ENCODE data around the gene ZCCHC18.

ZCCHC18 gene

GRCh38 chrX:104084534-104085277 lies 27.6 kb upstream of the ZCCHC18 start:
- DNase-seq (ENCODE audit: low read depth in 1 of 2, low spot score in 1 of 2) = no peak
- H3K27ac ChIP-seq (replicated peaks) = no peak overlapping the region
- no peak overlapping the region for H3K4me3 ChIP-seq (replicated peaks; ENCODE audit: insufficient read depth, low read length)
- H3K27me3 ChIP-seq (ENCODE audit: insufficient read depth, poor library complexity, severe bottlenecking) = no peaks in the 10 kb centered on the region
- TF ChIP-seq REST (IDR thresholded peaks at IDR 0.05; ENCODE audit: insufficient replicate concordance, low read depth) = no peak
- TF ChIP-seq SPI1 (IDR thresholded peaks at IDR 0.05; ENCODE audit: borderline replicate concordance, low read depth) = no peak

- no peak for TF ChIP-seq GABPA (IDR thresholded peaks at IDR 0.05; ENCODE audit: low read depth)
- no peak for TF ChIP-seq REST (IDR thresholded peaks at IDR 0.05; ENCODE audit: insufficient replicate concordance, low read depth)
- TF ChIP-seq SPI1 (IDR thresholded peaks at IDR 0.05; ENCODE audit: borderline replicate concordance, low read depth) = no peak
- TF ChIP-seq CTCF (IDR thresholded peaks at IDR 0.05; ENCODE audit: insufficient read depth, low read length) = no peak
- TF ChIP-seq POLR2AphosphoS5 (IDR thresholded peaks at IDR 0.05; ENCODE audit: low read depth) = no peak
- Histone ChIP-seq H3K4me3 (replicated peaks; ENCODE audit: insufficient read depth, low read length) (no peak overlapping the region), H3K27ac (replicated peaks) (no peak overlapping the region), H3K27me3 (ENCODE audit: insufficient read depth, poor library complexity, severe bottlenecking) (no peaks in the 10 kb centered on the region)
- no peak for DNase-seq (ENCODE audit: low read depth in 1 of 2, low spot score in 1 of 2)
Observed at GRCh38 chrX:104085477-104085876, 26.8 kb upstream of the ZCCHC18 start.

DNA sequence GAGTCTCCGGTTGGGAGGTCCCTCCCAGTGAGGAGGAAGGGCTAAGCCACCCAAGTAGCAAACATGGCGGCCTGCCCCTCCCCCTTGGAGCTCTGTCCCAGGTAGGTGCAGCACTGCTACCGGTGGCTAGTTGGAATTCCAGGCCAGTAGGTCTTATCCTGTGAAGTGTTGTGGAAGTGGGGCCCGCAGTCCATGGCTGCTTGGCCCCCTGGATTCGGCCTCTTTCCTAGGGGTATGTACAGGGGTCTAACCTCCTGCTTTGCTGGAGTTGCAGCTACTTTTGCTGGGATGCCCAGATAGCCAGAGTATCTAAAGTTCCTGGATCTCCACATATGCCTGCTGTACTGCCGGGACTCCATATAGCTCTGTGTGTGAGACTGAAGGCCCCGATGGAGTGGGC lies 26.4 kb upstream of the ZCCHC18 start:
- TF ChIP-seq POLR2AphosphoS5 (IDR thresholded peaks at IDR 0.05; ENCODE audit: low read depth) = no peak
- no peak for TF ChIP-seq REST (IDR thresholded peaks at IDR 0.05; ENCODE audit: insufficient replicate concordance, low read depth)
- no peak for TF ChIP-seq SPI1 (IDR thresholded peaks at IDR 0.05; ENCODE audit: borderline replicate concordance, low read depth)
- no peak for TF ChIP-seq GABPA (IDR thresholded peaks at IDR 0.05; ENCODE audit: low read depth)
- TF ChIP-seq CTCF (IDR thresholded peaks at IDR 0.05; ENCODE audit: insufficient read depth, low read length) = no peak
- H3K27me3 ChIP-seq (ENCODE audit: insufficient read depth, poor library complexity, severe bottlenecking) = no peaks in the 10 kb centered on the region
- no peak for DNase-seq (ENCODE audit: low read depth in 1 of 2, low spot score in 1 of 2)
- H3K4me3 ChIP-seq (replicated peaks; ENCODE audit: insufficient read depth, low read length) = no peak overlapping the region
- H3K27ac ChIP-seq (replicated peaks) = no peak overlapping the region
